ENCODE data around the gene SLC44A5.

SLC44A5 gene

DNA sequence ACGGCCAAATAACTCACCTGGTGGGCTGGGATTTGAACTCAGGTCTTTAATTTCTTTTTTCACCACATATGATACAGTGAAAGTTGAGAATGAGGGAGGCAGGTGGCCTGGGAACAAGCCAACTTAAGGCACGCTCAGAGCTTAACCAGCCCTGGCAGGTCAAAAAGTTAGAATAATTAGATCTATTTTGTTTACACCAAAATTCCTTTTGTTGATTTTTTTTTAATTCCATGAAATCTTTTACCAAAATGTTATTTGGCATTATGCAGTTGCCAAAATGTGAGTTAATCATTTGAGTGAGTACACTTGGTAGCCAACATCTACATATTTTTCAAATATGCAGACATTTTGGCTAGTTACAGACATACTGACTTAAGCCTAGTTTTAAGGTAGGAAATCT is 439.9 kb downstream of the SLC44A5 start:
- TF ChIP-seq, protein P1, sequence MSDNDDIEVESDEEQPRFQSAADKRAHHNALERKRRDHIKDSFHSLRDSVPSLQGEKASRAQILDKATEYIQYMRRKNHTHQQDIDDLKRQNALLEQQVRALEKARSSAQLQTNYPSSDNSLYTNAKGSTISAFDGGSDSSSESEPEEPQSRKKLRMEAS (IDR thresholded peaks at IDR 0.05; ENCODE audit: low read depth, low read length), result no peak
- TF ChIP-seq POLR2A (IDR thresholded peaks at IDR 0.05; ENCODE audit: extremely low read depth, insufficient read length) (no peak), MYC (IDR thresholded peaks at IDR 0.05; ENCODE audit: low read depth, low read length) (no peak)
- TF ChIP-seq, protein P2, sequence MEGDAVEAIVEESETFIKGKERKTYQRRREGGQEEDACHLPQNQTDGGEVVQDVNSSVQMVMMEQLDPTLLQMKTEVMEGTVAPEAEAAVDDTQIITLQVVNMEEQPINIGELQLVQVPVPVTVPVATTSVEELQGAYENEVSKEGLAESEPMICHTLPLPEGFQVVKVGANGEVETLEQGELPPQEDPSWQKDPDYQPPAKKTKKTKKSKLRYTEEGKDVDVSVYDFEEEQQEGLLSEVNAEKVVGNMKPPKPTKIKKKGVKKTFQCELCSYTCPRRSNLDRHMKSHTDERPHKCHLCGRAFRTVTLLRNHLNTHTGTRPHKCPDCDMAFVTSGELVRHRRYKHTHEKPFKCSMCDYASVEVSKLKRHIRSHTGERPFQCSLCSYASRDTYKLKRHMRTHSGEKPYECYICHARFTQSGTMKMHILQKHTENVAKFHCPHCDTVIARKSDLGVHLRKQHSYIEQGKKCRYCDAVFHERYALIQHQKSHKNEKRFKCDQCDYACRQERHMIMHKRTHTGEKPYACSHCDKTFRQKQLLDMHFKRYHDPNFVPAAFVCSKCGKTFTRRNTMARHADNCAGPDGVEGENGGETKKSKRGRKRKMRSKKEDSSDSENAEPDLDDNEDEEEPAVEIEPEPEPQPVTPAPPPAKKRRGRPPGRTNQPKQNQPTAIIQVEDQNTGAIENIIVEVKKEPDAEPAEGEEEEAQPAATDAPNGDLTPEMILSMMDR (IDR thresholded peaks at IDR 0.05; ENCODE audit: low read depth, low read length), result no peak
- H3K4me3 ChIP-seq (ENCODE audit: low read depth, low read length), result no peak overlapping the region
- DNase-seq (ENCODE audit: low read depth), result no peak

DNA sequence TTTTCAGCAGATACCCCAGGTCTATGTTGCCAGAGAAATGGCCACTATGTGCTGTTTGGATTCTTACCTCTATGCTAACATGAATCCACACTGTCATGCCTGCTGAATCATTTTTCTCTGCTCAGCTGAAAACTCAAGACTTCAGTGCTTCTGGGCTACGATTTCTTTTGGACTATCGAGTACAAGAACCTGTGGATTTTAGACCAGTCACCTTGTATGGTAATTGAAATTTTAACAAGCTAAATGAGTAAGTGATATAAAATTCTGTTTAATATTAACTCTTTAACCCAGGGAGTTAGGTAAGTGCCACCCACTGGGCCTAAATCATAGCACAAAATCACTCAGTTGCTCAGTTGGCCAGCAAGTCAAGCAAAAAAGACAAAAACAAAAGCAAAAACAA is 440.9 kb downstream of the SLC44A5 start:
- H3K4me3 ChIP-seq (ENCODE audit: low read depth, low read length), result no peak overlapping the region
- no peak for TF ChIP-seq POLR2A (IDR thresholded peaks at IDR 0.05; ENCODE audit: extremely low read depth, insufficient read length)
- no peak for TF ChIP-seq MYC (IDR thresholded peaks at IDR 0.05; ENCODE audit: low read depth, low read length)
- TF ChIP-seq, protein P1 (IDR thresholded peaks at IDR 0.05; ENCODE audit: low read depth, low read length), result no peak
- TF ChIP-seq, protein P2 (IDR thresholded peaks at IDR 0.05; ENCODE audit: low read depth, low read length), result no peak
- DNase-seq (ENCODE audit: low read depth), result no peak

DNA sequence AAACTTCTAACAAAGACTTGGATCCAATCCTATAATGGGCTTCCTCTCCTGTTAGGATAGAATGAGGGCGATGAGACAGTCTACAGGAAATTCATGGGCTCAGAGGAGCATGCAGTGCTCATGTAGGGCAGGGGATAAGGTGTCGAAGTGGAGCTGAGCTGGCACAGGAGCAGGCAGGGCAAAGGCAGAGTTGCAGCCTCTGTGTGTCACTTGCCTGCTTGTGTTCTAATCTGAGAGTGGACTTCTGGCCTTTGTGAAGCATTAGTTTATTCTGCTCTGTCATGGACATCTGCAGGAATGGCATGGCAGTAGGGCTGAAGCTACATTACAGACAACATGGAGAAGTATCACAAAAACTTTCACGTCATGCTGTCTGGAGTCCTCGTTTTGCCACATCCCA is 444.1 kb downstream of the SLC44A5 start:
- no peak overlapping the region for H3K4me3 ChIP-seq (ENCODE audit: low read depth, low read length)
- no peak for DNase-seq (ENCODE audit: low read depth)
- TF ChIP-seq, protein P1 (IDR thresholded peaks at IDR 0.05; ENCODE audit: low read depth, low read length), result no peak
- TF ChIP-seq POLR2A (IDR thresholded peaks at IDR 0.05; ENCODE audit: extremely low read depth, insufficient read length), result no peak
- TF ChIP-seq, protein P2 (IDR thresholded peaks at IDR 0.05; ENCODE audit: low read depth, low read length), result no peak

DNA sequence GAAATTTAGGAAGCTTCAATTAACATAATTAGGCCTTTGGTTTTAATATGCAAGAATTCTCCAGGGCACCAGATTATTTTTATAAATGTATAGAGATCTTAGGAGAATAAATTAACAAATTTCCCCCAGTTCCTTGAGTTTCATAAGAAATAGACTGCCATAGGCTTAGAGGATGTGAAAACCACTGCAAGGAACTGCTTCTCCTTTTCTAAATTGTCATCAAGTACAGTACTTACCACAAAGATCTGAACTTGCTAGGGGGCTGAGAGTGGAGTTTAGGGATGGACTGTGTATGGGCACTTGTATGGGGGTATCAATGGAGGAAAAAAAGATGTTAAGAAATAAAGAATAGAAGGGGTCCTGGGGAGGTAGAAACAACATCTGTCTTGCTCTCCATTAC is 445.6 kb downstream of the SLC44A5 start:
- TF ChIP-seq, protein P2 (IDR thresholded peaks at IDR 0.05; ENCODE audit: low read depth, low read length), result no peak
- TF ChIP-seq MYC (IDR thresholded peaks at IDR 0.05; ENCODE audit: low read depth, low read length) (no peak), POLR2A (IDR thresholded peaks at IDR 0.05; ENCODE audit: extremely low read depth, insufficient read length) (no peak)
- TF ChIP-seq, protein P1 (IDR thresholded peaks at IDR 0.05; ENCODE audit: low read depth, low read length), result no peak
- DNase-seq (ENCODE audit: low read depth), result no peak

DNA sequence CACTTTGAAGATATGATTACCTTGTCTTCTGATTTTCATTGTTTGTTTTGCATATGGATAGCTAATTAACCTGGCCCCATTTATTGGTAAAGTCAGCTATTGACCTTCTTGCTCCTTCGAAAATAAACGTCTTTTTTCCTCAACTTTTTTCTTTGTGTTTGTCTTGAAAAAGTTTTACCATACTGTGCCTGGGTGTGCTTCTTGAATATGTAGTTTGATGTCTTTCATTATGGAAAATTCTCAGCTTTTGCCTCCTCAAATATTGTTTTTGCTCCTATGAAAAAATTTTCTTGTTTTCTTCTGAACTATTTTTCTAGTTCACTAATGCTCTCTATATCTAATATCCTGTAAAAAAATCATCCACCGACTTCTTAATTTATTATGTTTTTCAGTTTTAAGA is 451.8 kb downstream of the SLC44A5 start:
- H3K4me3 ChIP-seq (ENCODE audit: low read depth, low read length), result no peak overlapping the region
- no peak for DNase-seq (ENCODE audit: low read depth)
- TF ChIP-seq, protein P1 (IDR thresholded peaks at IDR 0.05; ENCODE audit: low read depth, low read length), result no peak
- TF ChIP-seq, protein P2 (IDR thresholded peaks at IDR 0.05; ENCODE audit: low read depth, low read length), result no peak
- TF ChIP-seq MYC (IDR thresholded peaks at IDR 0.05; ENCODE audit: low read depth, low read length) (no peak), POLR2A (IDR thresholded peaks at IDR 0.05; ENCODE audit: extremely low read depth, insufficient read length) (no peak)

More for the DNA sequence above, 445.6 kb downstream of the SLC44A5 start:
- no peak overlapping the region for H3K4me3 ChIP-seq (ENCODE audit: low read depth, low read length)
